ENCODE results near the gene TOPAZ1. TPM values are rescaled to one million over a fixed set of nuclear protein-coding genes. Genes with fewer than 3 reads are reported as not detected.

The TOPAZ1 gene
- polyA plus RNA-seq, 2 of the 4 experiments (the other 2 are of a cell fraction), result not detected

GRCh38 chr3:44237161-44237560 lies 4.5 kb upstream of the TOPAZ1 start:
- no peaks in the 10 kb centered on the region for H3K9me3 ChIP-seq
- no peaks in the 10 kb centered on the region for H3K4me1 ChIP-seq
- no peak for ATAC-seq
- no peak for FAIRE-seq
- no peak overlapping the region for H3K4me3 ChIP-seq
- ChIA-PET CTCF (interaction anchor here (1.2 kb wide), 1 partner anchor 10 kb away, joined by 4 read pairs; no protein-coding TSS in a partner anchor), POLR2A (no interaction called here)
- no peak overlapping the region for H3K4me2 ChIP-seq
- H3K27ac ChIP-seq, result no peak overlapping the region
- TF ChIP-seq FOXS1 (CRISPR knock-in tag; IDR thresholded peaks at IDR 0.05) (no peak), CHD2 (IDR thresholded peaks at IDR 0.05; ENCODE audit: low read length, partially characterized antibody) (no peak), MAZ (IDR thresholded peaks at IDR 0.05; ENCODE audit: borderline replicate concordance, low read depth, low read length) (no peak), HMGXB4 (CRISPR knock-in tag; IDR thresholded peaks at IDR 0.05; ENCODE audit: borderline replicate concordance) (no peak), MYC (IDR thresholded peaks at IDR 0.05; ENCODE audit: borderline replicate concordance, low read length) (no peak), ZFP36 (IDR thresholded peaks at IDR 0.05; ENCODE audit: borderline replicate concordance, partially characterized antibody) (no peak), EHMT2 (IDR thresholded peaks at IDR 0.05; ENCODE audit: low read depth) (no peak), EHF (CRISPR knock-in tag; IDR thresholded peaks at IDR 0.05) (no peak), RCOR1 (IDR thresholded peaks at IDR 0.05; ENCODE audit: low read depth, low read length) (no peak)
- DNase-seq (ENCODE audit: low read depth in 1 of 2, low spot score in 1 of 2), result no peak
- WGBS (ENCODE audit: missing lambda C conversion rate), result 50% methylated on average over 2 of the region's 2 CpGs

- POLR2A ChIA-PET, result no interaction called here
- TF ChIP-seq JUNB (IDR thresholded peaks at IDR 0.05), result no peak
- no peak for TF ChIP-seq FOSB (CRISPR knock-in tag; IDR thresholded peaks at IDR 0.05)
- no peak for TF ChIP-seq ELK1 (IDR thresholded peaks at IDR 0.05; ENCODE audit: low read depth, low read length)
- no peak for TF ChIP-seq KDM1A (IDR thresholded peaks at IDR 0.05; ENCODE audit: low read depth)
- no peak for TF ChIP-seq EHF (CRISPR knock-in tag; IDR thresholded peaks at IDR 0.05)
- no peak for TF ChIP-seq E2F6 (IDR thresholded peaks at IDR 0.05; ENCODE audit: borderline replicate concordance, low read depth)
- H3K4me1 ChIP-seq, result no peaks in the 10 kb centered on the region
- DNase-seq (ENCODE audit: low read depth in 1 of 2, low spot score in 1 of 2), result no peak
- CTCF ChIA-PET, result no interaction called here
- H3K27ac ChIP-seq, result no peak overlapping the region
- H3K4me3 ChIP-seq, result no peak overlapping the region
- no peak overlapping the region for H3K4me2 ChIP-seq
- no peak for FAIRE-seq
- ATAC-seq, result no peak
- no peaks in the 10 kb centered on the region for H3K9me3 ChIP-seq
- 41% methylated on average over 3 of the region's 3 CpGs for WGBS (ENCODE audit: missing lambda C conversion rate)
Measured at GRCh38 chr3:44237665-44238064, 4.0 kb upstream of the TOPAZ1 start.

GRCh38 chr3:44238889-44239288 lies 2.8 kb upstream of the TOPAZ1 start:
- ATAC-seq, result no peak
- ChIA-PET POLR2A (no interaction called here), CTCF (no interaction called here)
- 17% methylated on average over 2 of the region's 2 CpGs for whole genome bisulfite sequencing (ENCODE audit: missing lambda C conversion rate)
- no peak for DNase-seq (ENCODE audit: low read depth in 1 of 2, low spot score in 1 of 2)
- Histone ChIP-seq H3K9me3 (no peaks in the 10 kb centered on the region), H3K4me1 (no peaks in the 10 kb centered on the region), H3K4me2 (no peak overlapping the region), H3K4me3 (no peak overlapping the region), H3K27ac (no peak overlapping the region)
- no peak for FAIRE-seq
- TF ChIP-seq ZFP36 (IDR thresholded peaks at IDR 0.05; ENCODE audit: borderline replicate concordance, partially characterized antibody) (no peak), CBX2 (IDR thresholded peaks at IDR 0.05; ENCODE audit: borderline replicate concordance, low read depth) (no peak), ZSCAN20 (CRISPR knock-in tag; IDR thresholded peaks at IDR 0.05) (no peak), HDAC2 (IDR thresholded peaks at IDR 0.05) (no peak), POLR2AphosphoS2 (conservative IDR thresholded peaks at IDR 0.05; ENCODE audit: low read length) (no peak), BHLHE40 (IDR thresholded peaks at IDR 0.05; ENCODE audit: low read depth, low read length) (no peak), ATOH8 (CRISPR knock-in tag; IDR thresholded peaks at IDR 0.05; ENCODE audit: low read depth) (no peak), HEYL (CRISPR knock-in tag; IDR thresholded peaks at IDR 0.05) (no peak)

Data from A549 (cell line).